ENCODE data around the gene SYTL2.

The SYTL2 gene

GRCh38 chr11:85732965-85733364 lies 78.0 kb downstream of the SYTL2 start:
- DNase-seq (ENCODE audit: low read depth, low spot score), result no peak

DNA sequence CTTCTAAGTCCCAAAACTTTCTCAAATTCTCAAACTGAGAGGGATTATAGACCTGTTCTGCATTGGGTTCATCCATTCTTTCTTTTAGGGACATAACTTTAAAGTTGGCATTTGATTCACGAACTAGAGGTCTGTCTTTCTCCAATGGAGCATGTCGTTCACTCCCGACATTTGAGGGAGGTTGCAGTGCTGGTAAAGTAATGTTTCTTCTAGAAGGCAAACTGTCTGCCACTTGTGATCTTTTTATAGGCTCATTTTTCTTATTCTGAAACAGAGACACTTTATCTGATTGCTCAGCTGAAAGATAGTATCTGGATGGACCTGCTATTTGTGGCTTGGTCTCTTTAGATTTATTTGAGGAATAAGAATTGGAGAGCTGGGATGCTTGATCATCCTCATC lies 84.6 kb downstream of the SYTL2 start:
- no peaks in the 10 kb centered on the region for H3K9me3 ChIP-seq (ENCODE audit: low read depth, low read length)
- H3K9ac ChIP-seq (ENCODE audit: insufficient read length), result no peak overlapping the region
- H3K27ac ChIP-seq, result no peak overlapping the region
- H3K36me3 ChIP-seq (ENCODE audit: insufficient read depth, low read length), result no peaks in the 10 kb centered on the region
- no peak overlapping the region for H3K4me3 ChIP-seq
- TF ChIP-seq POLR2AphosphoS5 (IDR thresholded peaks at IDR 0.05; ENCODE audit: borderline replicate concordance, low read depth, low read length), result no peak
- TF ChIP-seq FOXP2 (optimal IDR thresholded peaks at IDR 0.05; ENCODE audit: control extremely low read depth, extremely low read length, insufficient read depth), result no peak
- TF ChIP-seq EZH2 (IDR thresholded peaks at IDR 0.05), result no peak
- DNase-seq (ENCODE audit: low read depth, low spot score), result no peak

More at GRCh38 chr11:85732965-85733364, 78.0 kb downstream of the SYTL2 start:
- Histone ChIP-seq H3K9me3 (ENCODE audit: low read depth, low read length) (no peaks in the 10 kb centered on the region), H3K27ac (no peak overlapping the region), H3K36me3 (ENCODE audit: insufficient read depth, low read length) (no peaks in the 10 kb centered on the region), H3K9ac (ENCODE audit: insufficient read length) (no peak overlapping the region), H3K4me3 (no peak overlapping the region)
- TF ChIP-seq EZH2 (IDR thresholded peaks at IDR 0.05) (no peak), FOXP2 (optimal IDR thresholded peaks at IDR 0.05; ENCODE audit: control extremely low read depth, extremely low read length, insufficient read depth) (no peak), POLR2AphosphoS5 (IDR thresholded peaks at IDR 0.05; ENCODE audit: borderline replicate concordance, low read depth, low read length) (no peak)

DNA sequence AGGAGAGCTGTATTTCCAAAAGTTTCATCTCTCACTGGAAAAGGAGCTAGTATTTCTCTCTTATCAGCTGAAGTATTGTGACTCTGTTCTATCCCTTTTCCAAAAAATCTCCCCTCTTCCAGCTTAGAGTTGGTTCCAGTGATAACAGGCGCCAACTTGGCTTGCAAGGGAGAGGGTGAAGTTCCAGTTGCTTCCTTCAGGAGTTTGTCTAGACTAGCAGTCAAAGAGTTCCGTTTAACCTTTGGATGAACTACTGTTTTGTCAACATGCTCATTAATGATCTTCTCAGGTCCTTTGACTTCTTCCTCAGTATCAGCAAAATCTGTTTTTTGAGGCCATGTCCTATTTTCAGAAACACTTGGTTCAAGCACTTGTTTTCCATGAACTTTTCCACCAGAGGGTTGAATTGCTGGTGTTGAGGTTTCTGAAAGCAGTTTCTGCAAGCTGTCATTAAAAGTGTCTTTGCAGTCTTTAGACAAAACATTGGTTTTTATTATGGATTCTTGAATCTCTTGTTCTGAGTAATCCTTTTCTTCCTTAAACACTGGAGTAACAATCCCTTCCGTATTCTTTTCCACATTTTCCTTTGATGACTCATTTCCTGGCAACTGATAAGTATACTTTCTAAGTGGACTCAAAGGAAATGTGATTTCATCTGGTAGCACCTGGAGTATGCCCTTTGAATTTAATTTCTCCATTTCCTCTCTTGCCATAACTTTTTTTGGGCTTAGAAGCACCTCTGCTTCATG lies 85.3 kb downstream of the SYTL2 start:
- no peak overlapping the region for H3K27ac ChIP-seq
- no peak overlapping the region for H3K4me3 ChIP-seq
- no peaks in the 10 kb centered on the region for H3K36me3 ChIP-seq (ENCODE audit: insufficient read depth, low read length)
- no peak for TF ChIP-seq EZH2 (IDR thresholded peaks at IDR 0.05)
- TF ChIP-seq POLR2AphosphoS5 (IDR thresholded peaks at IDR 0.05; ENCODE audit: borderline replicate concordance, low read depth, low read length), result no peak
- DNase-seq (ENCODE audit: low read depth, low spot score), result no peak
- H3K9ac ChIP-seq (ENCODE audit: insufficient read length), result no peak overlapping the region
- H3K9me3 ChIP-seq (ENCODE audit: low read depth, low read length), result no peaks in the 10 kb centered on the region

DNA sequence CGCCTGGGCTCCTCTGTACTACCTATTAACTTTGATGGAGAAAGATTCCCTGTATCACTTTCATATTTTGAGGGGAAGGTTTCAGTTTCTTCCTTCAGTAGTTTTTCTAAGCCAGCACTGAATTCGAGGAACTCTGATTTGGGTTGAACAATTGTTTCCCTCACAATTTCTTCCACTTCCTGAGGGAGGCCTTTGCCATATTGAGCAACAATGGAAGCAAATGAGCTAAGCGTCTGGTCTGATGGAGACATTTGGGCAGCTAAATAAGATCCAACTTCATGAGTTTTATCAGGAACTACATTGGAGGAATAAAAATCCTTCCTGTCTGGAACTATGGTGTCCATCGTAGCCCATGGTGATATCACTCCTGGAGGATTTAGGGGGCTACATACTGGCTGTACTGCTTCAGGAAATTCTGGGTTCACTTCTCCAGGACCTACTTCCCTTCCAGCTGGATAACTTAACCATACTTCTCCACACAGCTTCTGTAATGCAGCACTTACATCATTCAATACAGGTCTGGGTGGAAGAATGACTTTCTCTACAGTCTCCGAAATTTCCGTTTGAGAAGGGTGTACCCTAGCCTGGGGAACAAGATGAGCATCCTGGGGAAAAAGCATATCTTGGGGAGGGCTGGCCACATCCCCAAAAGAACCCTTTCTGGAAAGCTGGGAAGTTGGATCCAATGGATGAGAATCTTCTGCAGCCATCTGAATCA lies 86.0 kb downstream of the SYTL2 start:
- H3K27ac ChIP-seq, result no peak overlapping the region
- no peak for DNase-seq (ENCODE audit: low read depth, low spot score)

GRCh38 chr11:85723088-85723487 lies 87.9 kb downstream of the SYTL2 start:
- DNase-seq (ENCODE audit: low read depth, low spot score), result no peak
- TF ChIP-seq EZH2 (IDR thresholded peaks at IDR 0.05) (no peak), POLR2AphosphoS5 (IDR thresholded peaks at IDR 0.05; ENCODE audit: borderline replicate concordance, low read depth, low read length) (no peak), FOXP2 (optimal IDR thresholded peaks at IDR 0.05; ENCODE audit: control extremely low read depth, extremely low read length, insufficient read depth) (no peak)
- no peaks in the 10 kb centered on the region for H3K36me3 ChIP-seq (ENCODE audit: insufficient read depth, low read length)
- H3K27ac ChIP-seq, result no peak overlapping the region
- H3K4me3 ChIP-seq, result no peak overlapping the region
- H3K9ac ChIP-seq (ENCODE audit: insufficient read length), result no peak overlapping the region
- H3K9me3 ChIP-seq (ENCODE audit: low read depth, low read length), result no peaks in the 10 kb centered on the region

More for the DNA sequence above, 86.0 kb downstream of the SYTL2 start:
- Histone ChIP-seq H3K36me3 (ENCODE audit: insufficient read depth, low read length) (no peaks in the 10 kb centered on the region), H3K4me3 (no peak overlapping the region), H3K9me3 (ENCODE audit: low read depth, low read length) (no peaks in the 10 kb centered on the region), H3K9ac (ENCODE audit: insufficient read length) (no peak overlapping the region)
- TF ChIP-seq POLR2AphosphoS5 (IDR thresholded peaks at IDR 0.05; ENCODE audit: borderline replicate concordance, low read depth, low read length) (no peak), FOXP2 (optimal IDR thresholded peaks at IDR 0.05; ENCODE audit: control extremely low read depth, extremely low read length, insufficient read depth) (no peak), EZH2 (IDR thresholded peaks at IDR 0.05) (no peak)

DNA sequence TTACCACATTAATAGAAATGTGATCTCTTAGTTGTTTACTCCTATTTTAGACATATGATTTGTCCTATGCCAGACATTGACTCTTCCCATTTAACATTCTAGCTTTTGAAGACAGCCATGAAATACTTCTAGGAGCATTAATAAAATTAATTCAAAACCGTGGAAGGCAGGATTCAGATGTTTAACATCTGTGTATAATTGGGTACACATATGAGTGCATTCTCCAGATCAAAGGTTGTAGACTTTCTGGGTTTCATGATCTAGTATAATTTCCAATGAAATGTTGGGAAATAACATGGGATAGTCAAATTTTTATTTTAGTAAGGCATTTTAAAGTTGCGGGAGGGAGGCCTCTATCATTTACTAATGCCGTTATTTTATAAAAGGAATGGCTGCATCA lies 89.8 kb downstream of the SYTL2 start:
- Histone ChIP-seq H3K9ac (ENCODE audit: insufficient read length) (no peak overlapping the region), H3K27ac (no peak overlapping the region), H3K36me3 (ENCODE audit: insufficient read depth, low read length) (no peaks in the 10 kb centered on the region), H3K4me3 (no peak overlapping the region), H3K9me3 (ENCODE audit: low read depth, low read length) (no peaks in the 10 kb centered on the region)
- TF ChIP-seq POLR2AphosphoS5 (IDR thresholded peaks at IDR 0.05; ENCODE audit: borderline replicate concordance, low read depth, low read length) (no peak), EZH2 (IDR thresholded peaks at IDR 0.05) (no peak), FOXP2 (optimal IDR thresholded peaks at IDR 0.05; ENCODE audit: control extremely low read depth, extremely low read length, insufficient read depth) (no peak)
- DNase-seq (ENCODE audit: low read depth, low spot score), result no peak

DNA sequence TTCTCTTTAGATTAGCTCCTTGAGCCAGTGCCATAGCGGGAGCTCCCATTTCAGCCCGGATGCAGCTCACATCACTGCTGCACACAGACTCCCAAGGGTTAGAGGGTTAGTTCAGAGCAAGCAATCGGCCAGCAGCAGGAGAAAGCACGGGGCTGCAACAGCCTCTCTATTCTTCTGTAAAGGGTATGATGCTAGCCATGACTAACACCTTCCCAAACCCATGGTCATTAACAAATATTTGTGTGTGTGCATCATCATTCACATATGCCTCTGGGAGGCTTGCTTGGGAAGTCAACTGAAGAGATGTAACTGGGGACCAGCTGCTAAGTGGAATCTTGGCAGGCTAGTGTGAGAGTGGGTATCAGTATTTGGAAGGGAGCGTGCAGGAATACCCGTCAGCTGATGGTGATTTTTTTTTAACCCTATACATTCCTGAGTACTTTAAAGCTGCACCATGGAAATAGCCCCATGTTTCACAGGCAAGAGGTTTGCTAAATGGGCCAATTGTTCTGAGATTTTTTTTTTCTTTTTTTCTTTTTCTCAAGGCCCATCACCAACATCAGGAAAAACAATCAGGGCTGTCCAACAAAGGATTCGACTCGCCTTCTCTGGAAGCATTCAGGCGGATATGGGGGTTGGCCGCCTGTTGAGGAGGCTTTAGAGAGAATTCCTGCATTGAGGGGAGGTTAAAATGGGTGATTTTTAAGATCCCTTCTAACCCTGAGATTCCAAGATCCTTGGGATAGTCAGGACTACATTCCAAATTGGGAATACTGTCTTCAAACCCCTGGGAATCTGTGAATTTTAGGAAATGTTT lies 91.7 kb downstream of the SYTL2 start:
- no peak overlapping the region for H3K27ac ChIP-seq
- no peak overlapping the region for H3K9ac ChIP-seq (ENCODE audit: insufficient read length)
- no peak for TF ChIP-seq POLR2AphosphoS5 (IDR thresholded peaks at IDR 0.05; ENCODE audit: borderline replicate concordance, low read depth, low read length)
- TF ChIP-seq FOXP2 (optimal IDR thresholded peaks at IDR 0.05; ENCODE audit: control extremely low read depth, extremely low read length, insufficient read depth), result no peak
- no peak for TF ChIP-seq EZH2 (IDR thresholded peaks at IDR 0.05)
- H3K36me3 ChIP-seq (ENCODE audit: insufficient read depth, low read length), result no peaks in the 10 kb centered on the region
- DNase-seq (ENCODE audit: low read depth, low spot score), result no peak
- no peak overlapping the region for H3K4me3 ChIP-seq
- H3K9me3 ChIP-seq (ENCODE audit: low read depth, low read length), result no peaks in the 10 kb centered on the region
